GM19193 (cell line): ENCODE results near the gene DYNC1H1.

Experiments used
- POLR2A ChIP-seq: IDR thresholded peaks from 4 replicates; pipeline ENCODE4 v1.6.1; 2011; ENCODE audit not compliant: insufficient read depth, insufficient read length; ENCODE audit errors: extremely low read depth

Gene DYNC1H1

DNA sequence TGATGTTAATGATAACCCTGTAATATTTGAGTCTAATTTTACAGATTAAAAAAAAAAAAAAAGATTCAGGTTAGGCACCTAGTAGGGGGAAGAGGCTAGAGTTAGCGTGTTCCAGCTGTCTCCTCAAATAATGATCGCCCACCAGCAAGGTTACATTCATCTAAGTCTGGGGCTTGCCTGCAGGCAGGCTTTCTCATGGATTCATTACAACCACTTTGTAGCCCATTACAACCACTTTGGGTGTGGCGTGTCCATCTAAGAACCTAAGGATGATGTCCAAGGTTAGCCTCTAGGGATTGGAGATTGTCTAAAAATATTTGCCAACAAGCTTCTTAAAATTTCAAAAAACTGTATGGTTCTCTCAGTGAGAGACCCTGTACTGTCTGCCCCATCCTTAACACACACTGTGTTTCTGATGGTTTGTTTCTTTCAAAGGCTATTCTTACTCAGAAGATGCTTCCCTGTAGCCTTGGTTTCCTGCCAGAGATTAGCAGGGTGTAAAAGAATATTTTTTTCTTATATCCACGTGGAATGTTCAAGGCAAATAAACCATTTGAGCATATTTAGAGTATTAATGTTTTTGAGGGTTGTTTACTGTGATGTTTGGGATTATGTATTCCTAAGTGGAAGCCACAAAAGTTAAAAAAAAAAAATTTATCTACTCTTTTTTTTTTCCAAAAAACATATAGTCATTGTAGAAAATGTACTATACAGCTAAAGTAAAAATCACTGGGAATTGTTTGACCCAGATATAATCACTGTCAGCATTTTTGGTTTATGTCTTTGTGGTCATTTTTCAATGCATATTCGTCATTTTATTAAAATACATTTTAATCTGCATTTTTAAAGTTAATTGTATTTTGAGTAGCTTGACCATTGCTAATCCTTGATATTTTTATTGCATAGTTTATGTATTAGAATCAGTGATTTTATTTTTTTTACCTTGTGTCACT lies 1.7 kb downstream of the DYNC1H1 start:
- TF ChIP-seq POLR2A = no peak

DNA sequence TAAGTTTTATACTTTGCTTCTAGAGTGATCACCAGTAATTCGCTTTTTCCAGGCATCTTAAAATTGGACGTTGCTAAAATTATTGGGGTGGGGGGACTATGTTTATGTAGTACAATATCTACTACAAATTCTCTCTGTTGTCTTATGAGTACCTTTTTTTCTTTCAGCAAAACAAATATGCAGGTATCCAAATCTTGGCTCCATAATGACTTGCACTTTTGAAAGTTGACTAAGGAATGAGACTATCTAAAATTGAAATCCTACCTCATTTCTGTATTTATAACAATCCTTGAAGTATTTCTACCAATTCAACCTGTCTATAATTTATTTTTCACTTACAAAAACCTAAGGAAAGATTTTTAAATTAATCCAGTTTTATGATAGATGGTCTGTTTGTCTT lies 2.4 kb downstream of the DYNC1H1 start:
- no peak for TF ChIP-seq POLR2A

DNA sequence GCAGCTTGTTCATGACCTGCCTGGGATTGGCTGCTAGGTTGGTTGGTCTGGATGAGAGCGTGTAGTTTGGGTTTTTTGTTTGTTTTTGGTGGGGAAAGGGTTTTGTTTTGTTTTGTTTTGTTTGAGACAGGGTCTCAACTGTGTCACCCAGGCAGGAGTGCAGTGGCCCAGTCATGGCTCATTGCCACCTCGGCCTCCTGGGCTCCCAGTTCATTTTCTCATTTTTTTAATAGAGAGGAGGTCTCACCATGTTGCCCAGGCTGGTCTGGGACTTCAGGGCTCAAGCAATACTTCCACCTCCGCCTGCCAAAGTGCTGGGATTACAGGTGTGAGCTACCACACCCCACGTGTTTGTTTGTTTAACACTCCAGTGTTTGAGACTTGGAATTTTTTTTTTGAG lies 3.8 kb downstream of the DYNC1H1 start:
- TF ChIP-seq POLR2A = no peak

DNA sequence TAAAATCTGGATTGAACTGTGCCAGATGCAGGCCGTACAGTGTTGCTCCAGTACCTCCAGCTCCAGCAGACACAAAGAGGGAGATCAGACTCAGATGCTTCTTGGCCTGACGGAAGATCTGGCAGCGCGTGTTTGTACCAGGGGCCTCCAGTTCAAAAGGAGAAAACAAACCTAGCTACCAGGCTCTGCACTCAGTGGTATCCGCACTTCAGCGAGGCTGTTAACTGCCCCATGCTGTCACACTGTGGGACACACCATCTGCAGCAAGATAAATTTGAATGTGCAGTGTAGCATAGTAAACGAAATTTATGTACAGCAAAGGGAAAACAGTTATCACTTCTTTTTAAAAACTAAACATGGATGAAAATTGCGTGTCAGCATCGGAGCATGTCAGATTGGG lies 5.1 kb downstream of the DYNC1H1 start:
- TF ChIP-seq POLR2A = no peak

DNA sequence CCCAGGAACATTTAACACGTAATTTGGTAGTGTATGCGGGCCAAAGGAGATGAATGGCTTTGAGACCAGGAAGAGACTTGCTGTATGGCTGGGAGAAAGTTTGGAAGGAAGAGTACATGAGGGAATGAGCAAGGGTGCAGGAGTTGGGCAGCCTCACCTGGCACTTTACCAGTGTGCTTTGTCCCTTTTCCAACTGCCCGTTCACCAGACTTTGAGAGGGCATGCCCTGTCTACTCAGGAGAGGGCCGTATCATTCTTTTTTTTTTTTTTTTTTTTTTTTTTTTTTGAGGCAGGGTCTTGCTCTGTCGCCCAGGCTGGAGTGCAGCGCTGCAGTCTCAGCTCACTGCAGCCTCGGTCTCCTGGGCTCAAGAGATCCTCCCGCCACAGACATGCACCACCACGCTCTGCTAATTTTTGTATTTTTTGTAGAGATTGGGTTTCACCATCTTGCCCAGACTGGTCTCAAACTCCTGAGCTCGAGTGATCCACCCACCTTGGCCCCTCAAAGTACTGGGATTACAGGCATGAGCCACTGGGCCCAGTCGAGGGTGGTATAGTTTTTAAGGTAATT lies 6.5 kb downstream of the DYNC1H1 start:
- TF ChIP-seq POLR2A = no peak

DNA sequence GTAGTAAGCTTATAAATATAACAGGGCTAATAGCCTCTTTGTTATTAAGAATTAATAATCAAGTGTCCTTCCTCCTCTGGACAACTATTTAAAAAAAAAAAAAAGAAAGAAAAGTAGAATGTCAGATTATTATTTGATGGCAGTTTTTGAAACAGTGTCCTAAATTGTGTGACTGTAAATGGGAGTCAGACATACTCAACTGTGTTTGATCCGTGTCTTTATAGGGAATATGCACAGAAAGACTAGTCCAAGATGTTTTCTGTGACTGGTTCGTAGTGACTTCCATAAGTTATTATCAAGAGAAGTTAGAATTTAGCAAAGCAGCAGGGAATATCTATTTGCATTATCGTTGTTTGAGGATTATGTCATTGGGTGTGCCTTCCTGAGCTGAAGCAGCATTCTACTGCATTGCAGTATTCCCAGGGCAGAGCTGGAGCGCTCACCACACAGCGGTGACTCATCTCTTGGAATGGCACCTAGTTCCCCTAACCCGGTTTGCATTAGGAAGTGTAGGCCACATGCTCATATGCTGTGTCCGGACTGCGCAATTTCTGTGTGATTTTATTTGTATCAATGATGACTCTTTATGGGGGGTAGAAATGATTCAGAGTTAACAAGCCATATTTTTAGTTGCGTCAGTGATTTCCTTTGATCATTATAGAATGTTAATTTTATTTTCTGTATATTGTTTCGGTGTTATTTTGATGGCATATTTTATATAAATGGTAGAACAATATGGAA lies 7.9 kb downstream of the DYNC1H1 start:
- TF ChIP-seq POLR2A = no peak

DNA sequence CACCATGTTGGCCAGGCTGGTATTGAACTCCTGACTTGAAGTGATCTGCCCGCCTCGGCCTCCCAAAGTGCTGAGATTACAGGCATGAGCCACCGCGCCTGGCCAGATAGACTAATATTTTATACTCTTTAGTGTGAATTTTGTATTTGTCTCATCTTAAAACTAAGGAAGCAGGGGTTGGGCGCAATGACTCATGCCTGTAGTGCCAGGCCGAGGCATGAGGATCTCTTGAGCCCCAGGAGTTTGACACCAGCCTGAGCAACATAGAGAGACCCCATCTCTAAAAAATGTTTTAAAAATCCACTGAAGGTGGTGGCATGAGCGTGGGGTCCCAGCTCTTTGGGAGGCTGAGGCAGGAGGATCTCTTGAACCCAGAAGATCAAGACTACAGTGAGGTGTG lies 9.0 kb downstream of the DYNC1H1 start:
- TF ChIP-seq POLR2A = no peak

DNA sequence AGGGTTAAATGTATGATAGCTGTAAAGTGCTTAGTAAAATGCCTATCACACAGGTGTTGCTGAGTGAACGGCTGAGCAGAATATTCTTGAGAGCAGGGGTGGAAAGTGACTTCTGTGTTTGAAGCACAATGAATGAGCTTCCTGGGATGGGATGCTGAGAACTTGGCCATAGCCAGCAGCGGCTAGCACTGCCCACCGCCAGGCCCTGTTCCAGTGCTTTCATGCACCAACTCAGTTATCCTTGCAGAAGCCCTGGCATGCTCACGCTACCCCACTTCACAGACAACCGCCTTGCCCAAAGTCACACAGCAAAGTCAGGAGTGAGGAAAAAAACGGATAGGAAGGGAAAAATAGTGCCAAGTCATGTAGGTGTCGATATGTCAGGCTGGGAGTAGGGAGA lies 10.9 kb downstream of the DYNC1H1 start:
- no peak for TF ChIP-seq POLR2A

DNA sequence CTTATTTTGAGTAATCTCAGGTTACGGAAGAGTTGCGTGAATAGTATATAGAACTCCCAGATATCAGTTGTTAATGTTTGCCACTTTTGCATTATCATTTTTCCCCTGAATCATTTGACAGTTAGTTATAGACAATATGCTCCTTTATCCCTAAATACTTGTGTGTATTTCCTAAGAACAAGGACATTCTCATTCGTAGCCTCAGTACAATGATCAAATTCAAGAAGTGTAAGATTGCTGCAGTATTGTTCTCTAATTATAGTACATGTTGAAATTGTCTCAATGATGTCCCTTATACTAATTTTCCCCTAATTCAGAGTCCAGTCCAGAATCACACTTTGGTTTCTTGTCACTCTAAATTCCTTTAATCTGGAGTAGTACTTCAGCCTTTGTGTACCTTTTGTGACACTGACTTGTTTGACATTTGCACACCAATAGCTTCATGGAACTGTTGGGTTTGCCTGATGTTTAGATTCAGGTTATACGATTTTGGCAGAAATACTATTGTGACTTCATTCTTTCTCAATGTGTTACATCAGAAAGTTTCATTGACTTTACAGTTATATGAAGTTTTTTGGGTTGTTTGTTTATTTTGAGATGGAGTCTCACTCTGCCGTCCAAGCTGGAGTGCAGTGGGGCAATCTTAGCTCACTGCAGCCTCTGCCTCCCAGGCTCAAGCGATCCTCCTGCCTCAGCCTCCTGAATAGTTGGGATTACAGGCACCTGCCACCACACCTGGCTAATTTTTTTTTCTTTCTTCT lies 13.1 kb downstream of the DYNC1H1 start:
- no peak for TF ChIP-seq POLR2A

DNA sequence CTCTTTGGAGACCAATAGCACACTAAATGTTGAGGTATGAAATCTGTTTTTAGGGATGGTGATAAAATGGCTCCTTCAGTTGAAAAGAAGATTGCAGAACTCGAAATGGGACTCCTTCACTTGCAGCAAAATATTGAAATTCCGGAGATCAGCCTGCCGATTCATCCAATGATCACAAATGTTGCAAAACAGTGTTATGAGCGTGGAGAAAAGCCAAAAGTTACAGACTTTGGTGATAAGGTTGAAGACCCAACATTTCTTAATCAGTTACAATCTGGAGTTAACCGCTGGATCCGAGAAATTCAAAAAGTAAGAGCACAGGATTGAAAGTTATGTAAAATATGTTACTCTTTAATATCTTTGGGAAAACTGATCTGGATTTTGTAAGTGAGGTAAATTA lies 15.3 kb downstream of the DYNC1H1 start:
- no peak for TF ChIP-seq POLR2A

DNA sequence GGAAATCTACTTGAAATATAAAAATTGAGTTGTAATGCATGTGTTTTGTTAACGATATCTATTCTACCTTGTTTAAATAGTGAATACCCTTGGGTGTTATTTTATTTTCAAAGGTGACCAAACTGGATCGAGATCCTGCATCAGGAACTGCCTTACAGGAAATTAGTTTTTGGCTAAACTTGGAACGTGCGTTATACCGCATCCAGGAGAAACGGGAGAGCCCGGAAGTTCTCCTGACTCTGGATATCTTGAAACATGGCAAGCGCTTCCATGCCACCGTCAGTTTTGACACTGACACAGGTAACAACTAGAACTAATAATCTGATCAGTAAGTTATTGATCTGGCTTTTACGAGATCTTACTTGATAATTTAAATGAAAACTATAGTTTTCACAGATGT lies 15.9 kb downstream of the DYNC1H1 start:
- no peak for TF ChIP-seq POLR2A

DNA sequence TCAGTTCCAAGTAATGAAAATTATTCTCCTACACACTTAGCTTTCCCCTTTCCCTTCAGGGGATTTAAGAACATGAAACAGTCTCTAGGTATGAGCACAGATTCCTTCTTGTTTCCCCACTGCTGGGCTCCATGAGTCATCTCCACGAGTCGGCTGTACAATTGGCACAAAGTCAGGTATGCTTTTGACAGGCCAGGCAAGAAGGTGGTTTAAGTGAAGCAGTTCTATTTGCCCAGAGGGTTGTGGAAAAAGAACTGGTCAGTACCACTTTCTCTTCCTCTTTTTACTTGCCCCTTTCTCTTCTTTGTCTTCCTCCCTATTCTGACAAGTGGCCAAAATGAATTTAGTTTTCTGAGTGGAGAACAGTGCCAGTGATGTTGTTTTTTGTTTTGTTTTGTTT lies 16.3 kb downstream of the DYNC1H1 start:
- TF ChIP-seq POLR2A = no peak

DNA sequence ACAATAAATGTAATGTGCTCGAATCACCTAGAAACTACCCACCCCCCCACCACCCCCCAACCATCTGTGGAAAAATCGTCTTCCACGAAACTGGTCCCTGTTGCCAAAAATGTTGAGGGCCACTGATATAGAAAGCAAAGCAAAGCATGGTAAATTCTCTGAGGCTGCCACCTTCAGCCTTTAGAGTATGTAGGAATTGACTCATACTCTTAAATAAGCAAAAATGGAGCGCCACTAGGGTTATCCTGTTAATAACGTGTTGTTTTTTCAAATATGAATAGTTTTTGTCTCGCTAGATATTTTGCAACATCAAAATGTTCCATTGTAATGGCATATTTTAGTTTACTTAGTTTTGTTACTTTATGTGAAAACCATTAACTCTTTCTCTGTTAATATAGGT lies 18.2 kb downstream of the DYNC1H1 start:
- TF ChIP-seq POLR2A = no peak

DNA sequence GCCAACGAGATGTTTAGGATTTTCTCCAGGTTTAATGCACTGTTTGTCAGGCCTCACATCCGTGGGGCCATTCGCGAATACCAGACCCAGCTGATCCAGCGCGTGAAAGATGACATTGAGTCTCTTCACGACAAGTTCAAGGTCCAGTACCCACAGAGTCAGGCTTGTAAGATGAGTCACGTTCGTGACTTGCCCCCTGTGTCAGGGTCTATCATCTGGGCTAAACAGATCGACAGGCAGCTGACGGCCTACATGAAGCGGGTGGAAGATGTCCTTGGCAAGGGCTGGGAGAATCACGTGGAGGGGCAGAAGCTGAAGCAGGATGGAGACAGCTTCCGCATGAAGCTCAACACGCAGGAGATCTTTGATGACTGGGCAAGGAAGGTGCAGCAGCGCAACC lies 21.6 kb downstream of the DYNC1H1 start:
- no peak for TF ChIP-seq POLR2A

DNA sequence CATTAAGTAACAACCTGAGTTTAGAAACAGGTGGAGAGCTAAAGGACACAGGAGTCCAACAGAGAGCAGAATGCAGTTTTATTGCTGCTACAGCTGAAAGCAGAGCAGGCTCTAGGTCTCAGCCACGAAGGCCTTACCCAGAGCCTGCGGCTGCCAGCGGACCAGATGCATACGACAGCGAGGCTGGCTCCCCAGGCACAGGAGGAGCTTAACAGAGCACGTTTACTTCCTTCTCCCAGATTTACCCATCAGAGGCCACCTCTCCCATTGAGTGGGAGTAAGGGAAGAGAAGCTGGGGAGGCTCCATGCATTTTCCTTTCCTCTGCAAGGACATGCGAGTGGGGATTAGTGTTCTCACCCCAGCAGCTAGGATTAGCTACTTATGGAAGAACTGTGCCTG lies 22.6 kb downstream of the DYNC1H1 start:
- TF ChIP-seq POLR2A = no peak
